Islet of Langerhans (tissue), 1 donor: ENCODE data around the gene GOLGA6L9.
"Not testable (repeated sequence)": the region's sequence is repeated elsewhere in the genome, so short reads cannot be mapped to it uniquely, and the experiment has no call there.

Experiments used
- FAIRE-seq: peaks from one replicate; lab custom pipeline; 2011; peaks lifted over from hg19 to GRCh38; lab: Jason Lieb, UNC

GOLGA6L9 gene

DNA sequence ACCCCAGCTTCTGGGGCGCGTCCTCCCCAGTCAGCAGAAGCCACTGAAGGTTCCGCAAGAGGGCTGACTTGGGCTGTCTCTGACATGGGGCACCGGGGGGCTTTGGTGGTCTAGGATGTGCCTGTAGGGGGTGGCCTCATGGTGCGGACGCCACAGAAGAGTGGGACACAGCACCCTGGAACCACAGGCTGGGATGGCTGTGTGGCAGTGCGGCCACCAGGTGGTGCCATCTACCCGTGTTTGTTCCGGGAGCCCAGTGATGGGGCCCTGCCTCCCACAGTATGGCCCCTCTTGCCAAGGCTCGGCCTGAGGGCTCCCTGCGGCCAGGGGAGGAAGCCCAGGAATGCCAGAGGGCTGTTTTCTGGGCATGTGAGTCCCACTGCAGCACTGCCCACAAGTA is 38.6 kb downstream of the GOLGA6L9 start:
- not testable (repeated sequence) for FAIRE-seq

GRCh38 chr15:82469381-82469780 is 39.8 kb downstream of the GOLGA6L9 start:
- not testable (repeated sequence) for FAIRE-seq

DNA sequence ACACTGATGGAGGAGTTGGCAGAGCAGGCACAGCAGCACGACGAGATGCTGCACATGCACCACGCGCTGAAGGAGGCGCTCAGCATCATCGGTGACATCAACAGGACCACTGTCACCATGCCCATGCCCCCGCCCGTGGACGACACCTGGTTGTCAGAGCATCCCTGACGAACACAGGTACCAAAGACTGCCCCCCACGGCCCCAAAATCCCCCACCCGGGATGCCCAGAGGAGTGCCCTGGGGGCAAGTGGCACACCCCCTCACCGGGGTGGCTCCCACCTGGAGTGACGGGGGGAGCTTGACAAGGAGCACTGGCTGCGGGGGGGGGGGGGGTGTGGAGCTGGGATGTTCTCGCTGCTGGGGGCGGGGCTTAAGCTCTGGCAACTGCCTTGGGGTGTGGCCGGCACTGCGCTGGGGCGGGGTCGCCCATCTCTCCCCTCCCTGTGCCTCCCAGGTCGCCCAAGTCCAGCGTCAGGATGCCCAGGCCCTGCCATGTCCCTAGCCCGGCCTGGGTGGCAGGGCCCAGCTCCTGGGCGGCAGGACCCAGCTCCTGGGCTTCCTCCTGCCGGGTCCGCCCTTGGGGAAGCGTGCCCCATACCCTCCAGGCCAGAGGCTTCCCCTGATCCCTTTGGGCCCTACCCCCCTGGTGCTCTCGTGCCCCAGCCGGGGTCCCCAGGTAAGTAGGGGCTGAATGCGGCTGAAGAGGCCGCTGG is 42.8 kb downstream of the GOLGA6L9 start:
- FAIRE-seq: not testable (repeated sequence)

- FAIRE-seq: not testable (repeated sequence)
Observed at GRCh38 chr15:82474596-82475325, 45.1 kb downstream of the GOLGA6L9 start.

DNA sequence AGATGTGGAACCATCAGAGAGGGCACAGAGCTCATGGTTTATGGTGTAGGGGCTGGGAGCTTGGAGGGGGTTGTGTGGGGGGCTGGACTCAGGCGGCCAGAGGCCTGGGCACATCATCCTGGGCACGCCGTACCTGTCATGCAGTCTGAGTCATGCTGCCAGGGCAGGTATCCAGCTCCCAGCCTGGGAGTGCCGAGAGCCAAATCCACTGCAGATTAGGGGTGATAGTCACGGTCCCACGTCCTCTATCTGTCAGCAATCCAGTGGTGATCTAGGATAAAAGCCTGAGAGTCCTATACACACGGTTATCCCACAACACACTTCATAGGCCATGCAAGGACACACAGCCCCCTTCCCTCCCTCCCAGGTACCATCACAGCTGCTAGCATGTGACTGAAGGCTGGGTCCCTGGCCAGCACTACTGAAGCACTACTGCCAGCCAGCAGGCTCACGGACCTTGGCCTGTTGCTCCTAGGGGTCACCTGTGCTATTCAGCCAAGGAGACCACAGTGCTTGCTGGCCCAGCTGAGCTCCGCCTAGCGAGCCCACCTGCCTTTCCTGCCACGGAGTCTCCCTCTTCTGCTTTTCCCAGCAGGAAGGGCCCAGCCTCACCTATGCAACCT is 45.8 kb downstream of the GOLGA6L9 start:
- not testable (repeated sequence) for FAIRE-seq

DNA sequence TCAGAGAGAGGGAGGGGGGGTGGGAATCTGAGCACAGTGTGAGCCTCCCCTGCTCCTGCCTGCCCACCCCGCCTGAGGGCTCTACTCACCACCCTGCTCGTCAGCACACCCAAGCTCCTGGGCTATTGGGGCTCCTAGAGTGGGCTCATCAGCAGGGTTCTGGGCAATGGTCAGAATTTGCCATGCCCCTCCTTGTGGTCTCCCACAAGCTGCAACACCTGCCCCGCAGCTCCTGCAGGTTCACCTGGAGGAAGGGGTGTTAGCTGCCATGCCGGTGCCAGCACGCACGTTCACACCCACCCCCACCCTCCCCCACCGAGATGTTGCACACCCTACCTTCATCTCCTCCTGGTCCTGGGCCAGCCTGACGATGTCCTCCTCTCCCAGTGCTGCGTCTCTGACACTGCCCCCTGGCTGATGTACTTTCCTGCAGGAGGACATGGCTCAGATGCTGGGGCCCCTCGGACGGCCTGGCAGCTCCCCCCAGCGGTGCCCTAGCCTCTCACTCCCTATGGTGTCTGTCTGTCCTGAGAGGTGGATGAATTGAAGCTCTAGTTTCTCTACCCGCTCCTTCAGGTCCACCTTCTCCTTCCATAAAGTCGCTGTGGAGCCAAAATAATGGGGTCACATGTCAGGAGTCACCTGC is 47.2 kb downstream of the GOLGA6L9 start:
- FAIRE-seq: not testable (repeated sequence)

DNA sequence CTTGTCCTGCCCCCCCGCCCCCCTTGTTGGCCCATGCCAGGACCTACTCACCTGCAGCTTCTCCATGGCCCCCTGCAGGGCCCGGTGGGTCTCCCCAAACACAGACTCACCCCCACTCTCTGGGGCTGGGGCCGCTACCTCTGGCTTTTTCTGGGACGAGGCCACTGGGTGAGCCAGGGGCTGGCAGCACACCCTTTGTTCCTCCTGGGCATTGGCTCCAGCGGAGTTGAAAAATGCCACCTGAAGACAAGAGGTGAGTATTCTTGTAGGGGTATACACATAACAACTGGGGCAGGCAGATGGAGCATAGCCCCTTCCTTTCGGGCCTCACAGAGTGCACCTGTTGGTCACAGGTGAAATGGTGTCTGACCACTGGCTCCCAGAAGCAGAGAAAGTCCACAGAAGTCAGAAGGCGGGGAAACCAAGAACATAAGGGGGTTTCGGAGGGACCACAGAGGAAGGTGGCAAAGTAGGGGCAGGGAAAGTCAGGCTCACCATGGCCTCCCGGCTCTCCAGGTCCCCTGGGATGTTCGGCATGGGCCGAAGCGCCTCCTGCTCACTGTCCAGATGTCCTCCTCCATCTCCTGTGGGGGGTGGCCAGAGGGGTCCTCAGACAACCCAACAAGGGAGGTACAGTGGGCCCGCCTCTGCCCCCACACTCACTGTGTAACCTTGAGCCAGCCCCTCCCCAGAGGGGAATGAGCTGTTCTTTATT is 47.9 kb downstream of the GOLGA6L9 start:
- FAIRE-seq: not testable (repeated sequence)
